NCI-H510A treated with DMSO at 0.1 percent for 48 hours (cell line): ENCODE measurements around the gene MTM1.

ENCODE experiments used
- DNase-seq: peaks from one replicate; lab custom pipeline; 2025; lab: John Stamatoyannopoulos, UW

The MTM1 gene

GRCh38 chrX:150548684-150549083 is 19.7 kb upstream of the MTM1 start:
- DNase-seq, result no peak

GRCh38 chrX:150551963-150552362 is 16.5 kb upstream of the MTM1 start:
- no peak for DNase-seq

GRCh38 chrX:150558424-150558823 is 10.0 kb upstream of the MTM1 start:
- no peak for DNase-seq

GRCh38 chrX:150564838-150565237 is 3.6 kb upstream of the MTM1 start:
- no peak for DNase-seq

- no peak for DNase-seq
Observed at GRCh38 chrX:150565551-150565950, 2.9 kb upstream of the MTM1 start.

GRCh38 chrX:150566734-150567182 is 1.7 kb upstream of the MTM1 start:
- DNase-seq, result no peak

- DNase-seq, result no peak
Observed at GRCh38 chrX:150567645-150568319, 639 bp upstream of the MTM1 start.

GRCh38 chrX:150569155-150569477 is 695 bp downstream of the MTM1 start:
- no peak for DNase-seq

GRCh38 chrX:150570512-150570911 is 2.1 kb downstream of the MTM1 start:
- DNase-seq, result no peak

GRCh38 chrX:150572206-150572605 is 3.8 kb downstream of the MTM1 start:
- DNase-seq, result no peak

- DNase-seq, result no peak
Observed at GRCh38 chrX:150573106-150573505, 4.7 kb downstream of the MTM1 start.

- no peak for DNase-seq
Observed at GRCh38 chrX:150573702-150574101, 5.3 kb downstream of the MTM1 start.

GRCh38 chrX:150574559-150575418 is 6.4 kb downstream of the MTM1 start:
- DNase-seq, result no peak

- DNase-seq, result no peak
Observed at GRCh38 chrX:150575419-150575814, 7.0 kb downstream of the MTM1 start.

- no peak for DNase-seq
Observed at GRCh38 chrX:150577174-150577573, 8.8 kb downstream of the MTM1 start.

- no peak for DNase-seq
Observed at GRCh38 chrX:150581093-150581775, 12.8 kb downstream of the MTM1 start.

GRCh38 chrX:150582338-150582948 is 14.0 kb downstream of the MTM1 start:
- no peak for DNase-seq

- DNase-seq, result no peak
Observed at GRCh38 chrX:150587585-150588503, 19.4 kb downstream of the MTM1 start.

- no peak for DNase-seq
Observed at GRCh38 chrX:150594584-150594983, 26.2 kb downstream of the MTM1 start.

- DNase-seq, result no peak
Observed at GRCh38 chrX:150599226-150599625, 30.8 kb downstream of the MTM1 start.

GRCh38 chrX:150602296-150602695 is 33.9 kb downstream of the MTM1 start:
- no peak for DNase-seq
